ENCODE results near the gene SLC38A6. TPM values are rescaled to one million over a fixed set of nuclear protein-coding genes. Genes with fewer than 3 reads are reported as not detected.
"Not testable (repeated sequence)": the region's sequence is repeated elsewhere in the genome, so short reads cannot be mapped to it uniquely, and the experiment has no call there.

SLC38A6 gene
- total and polyA plus RNA-seq, 11 donors = 1.6 to 19.6 (median 3.5) TPM

- Histone ChIP-seq H3K4me1 (peaks cover 0 to 4% (median 0%) of the 10 kb centered on the region in 12 donors), H3K27me3 (no peaks in the 10 kb centered on the region), H3K27ac (no peak overlapping the region), H3K36me3 (peaks cover 0 to 19% (median 0%) of the 10 kb centered on the region in 9 donors), H3K4me3 (no peak overlapping the region), H3K9me3 (peaks cover 0 to 15% (median 2%) of the 10 kb centered on the region in 12 donors)
- DNase-seq (no peak), ATAC-seq (no peak)
- intact Hi-C loops (cut with DNase I) = no loop called here
- 95 to 100% (median 96%) methylated on average over 1 of the region's 1 CpG for WGBS, 4 donors
- TF ChIP-seq CTCF (IDR thresholded peaks at IDR 0.05) (no peak), POLR2A (IDR thresholded peaks at IDR 0.05) (no peak)
Measured at GRCh38 chr14:61088081-61088480, 107.0 kb downstream of the SLC38A6 start.

GRCh38 chr14:61089126-61089750, 108.2 kb downstream of the SLC38A6 start:
- Histone ChIP-seq H3K27me3 (no peaks in the 10 kb centered on the region), H3K27ac (no peak overlapping the region), H3K36me3 (peaks cover 0 to 10% (median 0%) of the 10 kb centered on the region in 9 donors), H3K4me3 (no peak overlapping the region), H3K9me3 (peaks cover 0 to 15% (median 2%) of the 10 kb centered on the region in 12 donors), H3K4me1 (peaks cover 0 to 4% (median 0%) of the 10 kb centered on the region in 12 donors)
- intact Hi-C loops (cut with DNase I) = no loop called here
- no peak for DNase-seq
- WGBS, 4 donors = 70 to 81% (median 78%) methylated on average over 2 of the region's 2 CpGs
- no peak for TF ChIP-seq POLR2A (IDR thresholded peaks at IDR 0.05)
- no peak for TF ChIP-seq CTCF (IDR thresholded peaks at IDR 0.05)
- ATAC-seq = no peak

GRCh38 chr14:61090432-61091216, 109.6 kb downstream of the SLC38A6 start:
- Histone ChIP-seq H3K27me3 (no peaks in the 10 kb centered on the region), H3K9me3 (peaks cover 0 to 8% (median under 1%) of the 10 kb centered on the region in 12 donors), H3K4me1 (peaks cover 0 to 4% (median 0%) of the 10 kb centered on the region in 12 donors), H3K4me3 (no peak overlapping the region), H3K27ac (no peak overlapping the region), H3K36me3 (no peaks in the 10 kb centered on the region)
- TF ChIP-seq CTCF (IDR thresholded peaks at IDR 0.05) = no peak
- DNase-seq = no peak
- 79 to 90% (median 85%) methylated on average over 7 of the region's 7 CpGs for WGBS, 4 donors
- intact Hi-C loops (cut with DNase I) = no loop called here
- no peak for ATAC-seq

GRCh38 chr14:61091657-61092273, 110.7 kb downstream of the SLC38A6 start:
- intact Hi-C loops (cut with DNase I) = no loop called here
- WGBS, 4 donors = 46 to 93% (median 87%) methylated on average over 2 of the region's 2 CpGs
- TF ChIP-seq POLR2A (IDR thresholded peaks at IDR 0.05) = no peak
- no peak for TF ChIP-seq CTCF (IDR thresholded peaks at IDR 0.05)

GRCh38 chr14:61098096-61098495, 117.1 kb downstream of the SLC38A6 start:
- H3K36me3 ChIP-seq; H3K27ac ChIP-seq; ATAC-seq; intact Hi-C loops (cut with DNase I); H3K27me3 ChIP-seq; DNase-seq; H3K4me3 ChIP-seq: not testable (repeated sequence)
- peaks cover 0 to 23% (median 13%) of the 10 kb centered on the region in 12 donors for H3K4me1 ChIP-seq
- H3K9me3 ChIP-seq = peaks cover 0 to 12% (median 0%) of the 10 kb centered on the region in 12 donors
- 83 to 97% (median 95%) methylated on average over 15 of the region's 15 CpGs for WGBS, 4 donors

More at GRCh38 chr14:61091657-61092273, 110.7 kb downstream of the SLC38A6 start:
- Histone ChIP-seq H3K9me3 (peaks cover 0 to 2% (median 0%) of the 10 kb centered on the region in 12 donors), H3K4me1 (peaks cover 0 to 4% (median 0%) of the 10 kb centered on the region in 12 donors), H3K27ac (no peak overlapping the region), H3K27me3 (no peaks in the 10 kb centered on the region), H3K4me3 (no peak overlapping the region), H3K36me3 (no peaks in the 10 kb centered on the region)
- DNase-seq (no peak), ATAC-seq (no peak)

All from heart left ventricle (tissue), 16 donors.